Uterus (tissue), 4 donors: Measurements from ENCODE around the gene WNT7A. TPM values are rescaled to one million over a fixed set of nuclear protein-coding genes. Genes with fewer than 3 reads are reported as not detected.

Source experiments
- DNase-seq, 2 donors: peaks; one replicate each; pipeline ENCODE4 v3.0.0-alpha.2; 2019 to 2020
- H3K27ac ChIP-seq, 2 donors: fragments of 200-600 bp; sonication (generic); 1 replicate in 1 of 2; 2 replicates in 1 of 2; pipeline ENCODE4 v1.5.1; 2016 to 2018
- H3K27me3 ChIP-seq, 2 donors: fragments of 200-600 bp; sonication (generic); one replicate each; pipeline ENCODE4 v1.5.1; 2018 to 2019; ENCODE audit warnings: control low read depth in 1 of 2
- H3K36me3 ChIP-seq, 2 donors: fragments of 200-600 bp; sonication (generic); one replicate each; pipeline ENCODE4 v1.5.1; 2019; ENCODE audit warnings: control low read depth in 1 of 2
- H3K4me1 ChIP-seq, 2 donors: fragments of 200-600 bp; sonication (generic); one replicate each; pipeline ENCODE4 v1.5.1; 2018 to 2019; ENCODE audit warnings: control low read depth in 1 of 2
- H3K4me3 ChIP-seq, 2 donors: fragments of 200-600 bp; sonication (generic); 1 replicate in 1 of 2; 2 replicates in 1 of 2; pipeline ENCODE4 v1.5.1; 2018 to 2019; ENCODE audit warnings: mild to moderate bottlenecking in 1 of 2
- H3K9me3 ChIP-seq, 2 donors: fragments of 200-600 bp; sonication (generic); one replicate each; pipeline ENCODE4 v1.5.1; 2019; ENCODE audit warnings: control low read depth in 1 of 2
- POLR2A ChIP-seq, 2 donors: fragments of 450-650 bp; IDR thresholded peaks; one replicate each; pipeline ENCODE4 v1.6.1; 2016; ENCODE audit warnings: antibody characterized with exemption in 2 of 2, mild to moderate bottlenecking in 1 of 2, moderate library complexity in 1 of 2
- intact Hi-C: fragments of 100-400 bp; cut with DNase I; formaldehyde crosslinking; loops from one replicate; pipeline ENCODE4 v1.15.1; 2023; ENCODE audit warnings: low total_unique reads
- total RNA-seq, 4 donors: library from RNA; depleted of rRNA in 3 of 4; stranded (reverse); fragments of >200 nt in 3 of 4; gene quantifications; one replicate each; pipeline versions ENCODE4 v1.1.0 to v1.2.4, GENCODE V29; 2014 to 2023
- TF ChIP-seq, protein P1 (sequence below), 4 experiments: fragments of 200-600 bp in 2 of 4; fragments of 450-650 bp in 2 of 4; sonication (generic) in 2 of 4; IDR thresholded peaks; one replicate each; pipeline ENCODE4 v1.5.1; 2016 to 2019; ENCODE audit warnings: antibody characterized with exemption in 4 of 4, mild to moderate bottlenecking in 2 of 4, moderate library complexity in 1 of 4
- donor health status: DM: yes; HTN: yes; CAD: no.

WNT7A gene
- total RNA-seq, 4 donors from 2014 or later: 0.21 to 19.8 (median 0.26) TPM; not detected in 1

DNA sequence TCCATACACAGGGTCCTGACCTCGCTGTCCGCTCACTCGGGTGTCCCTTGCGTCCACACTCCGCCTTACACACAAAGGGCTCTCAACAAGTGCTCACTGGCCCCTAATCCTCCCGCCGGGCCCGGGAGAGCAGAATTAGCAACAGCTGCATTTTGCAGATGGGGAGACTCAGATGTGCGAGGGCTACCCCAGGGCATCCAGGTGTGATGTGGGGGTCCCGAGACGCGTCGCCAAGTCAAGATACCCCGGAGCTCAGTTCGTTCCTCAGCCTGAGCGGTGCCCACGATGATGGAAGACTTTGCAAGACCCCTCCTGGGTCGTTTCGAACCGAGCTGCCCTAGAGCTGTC lies 14.9 kb upstream of the WNT7A start:
- no peak for TF ChIP-seq POLR2A (IDR thresholded peaks at IDR 0.05)
- TF ChIP-seq, protein P1, sequence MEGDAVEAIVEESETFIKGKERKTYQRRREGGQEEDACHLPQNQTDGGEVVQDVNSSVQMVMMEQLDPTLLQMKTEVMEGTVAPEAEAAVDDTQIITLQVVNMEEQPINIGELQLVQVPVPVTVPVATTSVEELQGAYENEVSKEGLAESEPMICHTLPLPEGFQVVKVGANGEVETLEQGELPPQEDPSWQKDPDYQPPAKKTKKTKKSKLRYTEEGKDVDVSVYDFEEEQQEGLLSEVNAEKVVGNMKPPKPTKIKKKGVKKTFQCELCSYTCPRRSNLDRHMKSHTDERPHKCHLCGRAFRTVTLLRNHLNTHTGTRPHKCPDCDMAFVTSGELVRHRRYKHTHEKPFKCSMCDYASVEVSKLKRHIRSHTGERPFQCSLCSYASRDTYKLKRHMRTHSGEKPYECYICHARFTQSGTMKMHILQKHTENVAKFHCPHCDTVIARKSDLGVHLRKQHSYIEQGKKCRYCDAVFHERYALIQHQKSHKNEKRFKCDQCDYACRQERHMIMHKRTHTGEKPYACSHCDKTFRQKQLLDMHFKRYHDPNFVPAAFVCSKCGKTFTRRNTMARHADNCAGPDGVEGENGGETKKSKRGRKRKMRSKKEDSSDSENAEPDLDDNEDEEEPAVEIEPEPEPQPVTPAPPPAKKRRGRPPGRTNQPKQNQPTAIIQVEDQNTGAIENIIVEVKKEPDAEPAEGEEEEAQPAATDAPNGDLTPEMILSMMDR (IDR thresholded peaks at IDR 0.05): no peak
- intact Hi-C loops: no loop called here
- no peaks in the 10 kb centered on the region for H3K27me3 ChIP-seq
- H3K4me1 ChIP-seq: no peaks in the 10 kb centered on the region
- H3K4me3 ChIP-seq: peak overlapping the region; percentile 65 to 66
- no peak for DNase-seq
- H3K9me3 ChIP-seq: no peaks in the 10 kb centered on the region
- no peaks in the 10 kb centered on the region for H3K36me3 ChIP-seq
- peak overlapping the region; percentile 48 to 81 for H3K27ac ChIP-seq

DNA sequence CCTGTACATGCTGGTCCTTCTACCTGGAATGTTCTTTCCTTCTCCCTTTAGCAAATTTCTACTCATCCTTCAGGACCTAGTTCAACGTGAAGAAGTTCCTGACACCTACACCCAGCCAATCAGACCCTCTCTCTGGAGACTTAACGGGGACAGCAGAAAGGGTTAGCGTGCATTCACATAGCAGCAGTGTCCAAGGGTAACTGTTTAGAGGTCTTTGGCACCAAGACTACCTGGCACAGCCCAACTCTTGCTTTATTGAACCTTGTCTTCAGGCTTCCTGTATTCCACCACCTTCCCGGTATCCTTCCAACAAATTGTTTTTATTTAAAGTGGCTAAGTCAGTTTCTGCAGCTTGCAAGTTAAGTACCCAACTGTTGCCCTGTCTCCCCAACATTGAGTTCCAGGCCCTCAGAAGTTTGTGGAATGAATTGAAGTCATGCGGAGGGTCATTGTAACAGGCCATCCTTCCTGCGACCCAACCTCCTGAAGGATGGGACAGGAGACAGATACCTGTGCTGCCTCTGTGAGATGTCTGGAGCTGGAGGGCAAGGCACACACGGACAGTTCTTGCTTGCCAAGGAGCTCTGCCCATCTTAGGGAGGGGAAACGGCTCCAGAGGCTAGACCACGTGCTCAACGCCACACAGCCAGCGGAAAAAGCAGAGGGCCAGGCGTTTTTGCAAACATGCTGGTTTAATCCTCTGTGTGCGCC lies 14.4 kb upstream of the WNT7A start:
- H3K36me3 ChIP-seq: no peaks in the 10 kb centered on the region
- no peak for DNase-seq
- no peaks in the 10 kb centered on the region for H3K4me1 ChIP-seq
- H3K9me3 ChIP-seq: no peaks in the 10 kb centered on the region
- TF ChIP-seq, protein P1 (IDR thresholded peaks at IDR 0.05): no peak
- no peak for TF ChIP-seq POLR2A (IDR thresholded peaks at IDR 0.05)
- H3K27ac ChIP-seq: no peak overlapping the region
- no peak overlapping the region for H3K4me3 ChIP-seq
- no peaks in the 10 kb centered on the region for H3K27me3 ChIP-seq
- intact Hi-C loops: no loop called here

DNA sequence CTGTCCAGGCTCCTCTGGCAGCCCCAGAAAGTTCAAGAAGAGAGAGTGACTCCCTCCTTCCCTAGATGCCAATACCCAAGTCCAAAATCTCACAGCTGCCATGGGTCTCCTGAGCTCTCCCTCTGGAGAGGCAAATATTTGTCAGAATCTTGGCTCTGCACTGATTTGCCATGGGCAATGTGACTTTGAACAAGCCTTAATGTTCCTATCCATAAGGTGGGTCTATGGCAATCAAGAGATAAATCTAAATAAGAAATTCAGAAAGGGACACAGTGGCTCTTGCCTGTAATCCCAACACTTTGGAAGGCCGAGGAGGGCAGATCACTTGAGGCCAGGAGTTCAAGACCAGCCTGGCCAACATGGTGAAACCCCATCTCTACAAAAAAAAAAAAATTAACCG lies 12.4 kb upstream of the WNT7A start:
- DNase-seq: no peak
- H3K27me3 ChIP-seq: no peaks in the 10 kb centered on the region
- TF ChIP-seq, protein P1 (IDR thresholded peaks at IDR 0.05): no peak
- TF ChIP-seq POLR2A (IDR thresholded peaks at IDR 0.05): no peak
- no peaks in the 10 kb centered on the region for H3K4me1 ChIP-seq
- no peak overlapping the region for H3K4me3 ChIP-seq
- intact Hi-C loops: no loop called here
- no peaks in the 10 kb centered on the region for H3K36me3 ChIP-seq
- no peaks in the 10 kb centered on the region for H3K9me3 ChIP-seq
- no peak overlapping the region for H3K27ac ChIP-seq

DNA sequence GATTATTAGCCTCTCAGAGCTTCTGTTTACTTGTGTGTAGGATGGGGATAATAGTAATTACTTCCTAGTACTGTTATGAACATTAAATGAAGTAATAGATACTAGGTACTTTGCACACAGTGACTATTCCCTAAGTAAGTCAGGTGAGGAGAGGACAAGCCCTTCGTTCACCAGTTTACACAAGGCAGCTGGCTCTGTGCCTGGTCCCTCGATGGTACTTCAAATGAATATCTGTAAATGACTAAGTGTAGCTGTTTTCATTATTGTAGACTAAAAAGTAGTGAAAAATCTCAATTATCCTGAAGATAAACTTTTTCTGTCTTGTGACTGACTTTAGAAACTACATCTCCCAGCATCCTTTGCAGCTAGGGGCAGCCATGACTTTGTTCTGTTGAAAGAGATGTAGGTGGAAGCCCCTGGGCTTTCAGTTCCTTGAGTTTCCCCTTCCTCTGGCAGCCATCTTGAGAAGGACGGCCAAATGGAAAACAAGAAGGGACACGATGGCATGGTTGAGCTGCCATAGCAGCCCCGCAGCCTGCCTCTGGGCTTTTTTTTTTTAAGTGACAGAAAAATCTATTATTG lies 11.7 kb upstream of the WNT7A start:
- H3K4me3 ChIP-seq: no peak overlapping the region
- no peaks in the 10 kb centered on the region for H3K9me3 ChIP-seq
- H3K36me3 ChIP-seq: no peaks in the 10 kb centered on the region
- no peaks in the 10 kb centered on the region for H3K4me1 ChIP-seq
- no peak for DNase-seq
- intact Hi-C loops: no loop called here
- TF ChIP-seq POLR2A (IDR thresholded peaks at IDR 0.05): no peak
- TF ChIP-seq, protein P1 (IDR thresholded peaks at IDR 0.05): no peak
- no peak overlapping the region for H3K27ac ChIP-seq
- no peaks in the 10 kb centered on the region for H3K27me3 ChIP-seq

DNA sequence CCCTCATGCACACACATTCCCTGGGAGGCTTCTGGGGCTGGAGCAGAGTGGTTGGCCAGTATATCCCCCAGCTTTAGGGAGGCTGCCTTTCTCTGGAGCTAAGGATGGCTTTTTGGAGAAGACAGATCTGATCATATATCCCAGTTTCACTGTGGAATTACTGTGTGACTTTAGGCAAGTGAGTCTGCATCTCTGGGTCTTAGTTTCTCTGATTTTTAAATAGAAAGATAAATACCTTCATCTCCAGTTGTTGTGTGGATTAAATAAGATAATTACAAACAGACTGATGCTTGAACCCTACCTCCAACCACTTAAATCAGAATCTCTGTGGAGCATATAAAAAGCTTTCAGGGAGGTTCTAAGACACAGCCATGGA lies 11.1 kb upstream of the WNT7A start:
- intact Hi-C loops: no loop called here
- TF ChIP-seq, protein P1 (IDR thresholded peaks at IDR 0.05): no peak
- no peak for TF ChIP-seq POLR2A (IDR thresholded peaks at IDR 0.05)
- Histone ChIP-seq H3K36me3 (no peaks in the 10 kb centered on the region), H3K4me1 (no peaks in the 10 kb centered on the region), H3K4me3 (no peak overlapping the region), H3K27ac (no peak overlapping the region), H3K9me3 (no peaks in the 10 kb centered on the region), H3K27me3 (no peaks in the 10 kb centered on the region)
- no peak for DNase-seq
